22Rv1 (cell line): ENCODE results near the gene GPC4.
A peak's percentile ranks its signal among the peaks of the same experiment; 100 is the strongest.

Experiments
- H3K27ac ChIP-seq: fragments of 450-650 bp; 2 replicates; pipeline ENCODE4 v1.5.1; 2017
- ZFX ChIP-seq: fragments of 450-650 bp; IDR thresholded peaks from 2 replicates; pipeline ENCODE4 v1.6.1; 2017; ENCODE audit warnings: antibody characterized with exemption, borderline replicate concordance
- TF ChIP-seq, protein P1 (sequence below): fragments of 450-650 bp; IDR thresholded peaks from 2 replicates; pipeline ENCODE4 v1.5.1; 2017; ENCODE audit warnings: mild to moderate bottlenecking

GPC4 gene

DNA sequence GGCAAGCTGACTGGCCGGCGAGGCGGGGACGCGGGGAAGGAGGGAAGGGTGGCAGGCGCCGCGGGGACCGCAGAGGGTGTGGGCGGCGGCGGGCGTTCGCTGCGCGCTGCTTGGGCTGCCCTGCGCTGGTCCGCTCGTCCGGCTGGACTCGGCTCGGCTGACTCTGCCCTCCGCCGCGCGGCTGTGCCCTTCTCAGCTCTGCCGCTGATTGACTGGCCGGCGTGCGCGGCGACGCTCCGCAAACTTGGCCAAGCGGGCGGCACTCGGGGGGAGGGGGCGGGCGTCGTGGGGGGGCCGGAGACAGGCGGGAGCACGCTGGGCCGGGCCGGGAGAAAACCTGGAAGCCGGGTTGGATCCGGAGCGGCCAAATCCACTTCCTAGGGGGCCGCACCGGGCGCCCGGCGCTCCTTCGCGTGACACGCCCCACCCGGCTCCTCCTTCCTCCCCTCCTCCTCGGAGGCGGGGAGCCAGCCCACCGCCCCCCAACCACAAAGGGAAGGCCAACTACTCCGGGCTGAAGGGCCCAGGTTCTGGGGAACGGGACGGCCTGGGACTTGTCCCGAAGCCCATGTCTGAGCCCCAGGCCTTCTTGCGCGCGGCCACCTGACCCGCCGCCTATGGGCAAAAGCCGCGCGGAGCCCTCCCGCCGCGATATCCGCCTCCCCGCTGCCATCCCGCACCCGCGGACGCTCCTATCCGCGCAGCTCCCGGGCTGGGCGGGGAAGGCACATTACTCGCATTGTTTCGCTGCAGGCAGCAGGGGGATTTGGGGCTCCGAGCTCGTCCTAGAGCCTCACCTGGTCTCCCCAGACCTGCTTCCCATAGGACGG is at the start of gene GPC4:
GPC4 (minus strand) TSS at position 214 of the 830 bp plus-strand sequence. CDS start 524 bp downstream, outside the sequence.
- peak within 1 kb of the TSS; percentile 49 for H3K27ac ChIP-seq
- no peak for TF ChIP-seq ZFX
- TF ChIP-seq, protein P1, sequence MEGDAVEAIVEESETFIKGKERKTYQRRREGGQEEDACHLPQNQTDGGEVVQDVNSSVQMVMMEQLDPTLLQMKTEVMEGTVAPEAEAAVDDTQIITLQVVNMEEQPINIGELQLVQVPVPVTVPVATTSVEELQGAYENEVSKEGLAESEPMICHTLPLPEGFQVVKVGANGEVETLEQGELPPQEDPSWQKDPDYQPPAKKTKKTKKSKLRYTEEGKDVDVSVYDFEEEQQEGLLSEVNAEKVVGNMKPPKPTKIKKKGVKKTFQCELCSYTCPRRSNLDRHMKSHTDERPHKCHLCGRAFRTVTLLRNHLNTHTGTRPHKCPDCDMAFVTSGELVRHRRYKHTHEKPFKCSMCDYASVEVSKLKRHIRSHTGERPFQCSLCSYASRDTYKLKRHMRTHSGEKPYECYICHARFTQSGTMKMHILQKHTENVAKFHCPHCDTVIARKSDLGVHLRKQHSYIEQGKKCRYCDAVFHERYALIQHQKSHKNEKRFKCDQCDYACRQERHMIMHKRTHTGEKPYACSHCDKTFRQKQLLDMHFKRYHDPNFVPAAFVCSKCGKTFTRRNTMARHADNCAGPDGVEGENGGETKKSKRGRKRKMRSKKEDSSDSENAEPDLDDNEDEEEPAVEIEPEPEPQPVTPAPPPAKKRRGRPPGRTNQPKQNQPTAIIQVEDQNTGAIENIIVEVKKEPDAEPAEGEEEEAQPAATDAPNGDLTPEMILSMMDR, result no peak

DNA sequence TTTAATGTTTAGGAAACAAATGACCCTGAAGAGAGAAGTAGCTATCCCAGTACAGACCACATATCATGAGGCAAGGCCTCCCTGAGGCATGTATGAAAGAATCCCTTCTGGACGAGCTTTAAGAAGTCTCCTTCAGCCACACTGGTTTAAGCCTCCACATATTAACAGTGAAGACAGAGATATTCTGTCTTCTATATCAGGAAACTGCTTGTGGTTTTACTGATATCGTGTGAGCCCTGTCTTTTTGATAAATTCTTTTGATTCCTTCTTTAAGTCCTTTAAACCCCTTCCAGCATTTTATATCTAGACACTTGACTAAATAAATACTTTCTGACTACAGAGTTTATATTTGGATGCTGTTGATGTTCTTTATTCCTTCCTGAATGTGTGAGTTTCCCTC is 45.9 kb upstream of the GPC4 start:
- TF ChIP-seq, protein P1, result no peak
- TF ChIP-seq ZFX, result no peak

DNA sequence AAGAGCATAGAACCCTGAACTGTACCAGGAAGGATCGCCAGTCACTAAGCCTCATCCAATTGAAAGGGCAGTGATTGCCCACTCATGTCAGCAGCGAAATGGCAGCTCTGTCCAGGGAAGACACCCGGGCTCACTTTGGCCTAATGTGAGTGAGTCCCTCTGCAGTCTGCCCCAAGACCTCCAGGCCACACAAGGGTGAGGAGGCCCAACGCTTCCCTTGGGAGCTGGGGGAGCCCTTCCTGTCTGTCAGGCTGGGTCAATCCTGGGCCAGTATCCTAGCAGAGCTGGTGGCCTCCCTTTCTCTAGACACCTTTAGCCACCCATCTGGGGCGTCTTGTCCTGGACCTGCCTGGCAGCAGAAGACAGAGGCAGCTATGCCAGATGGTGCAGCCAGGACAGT is 39.6 kb upstream of the GPC4 start:
- no peak overlapping the region for H3K27ac ChIP-seq
- TF ChIP-seq, protein P1, result no peak
- TF ChIP-seq ZFX, result no peak

More for the DNA sequence above, 45.9 kb upstream of the GPC4 start:
- H3K27ac ChIP-seq, result no peak overlapping the region

DNA sequence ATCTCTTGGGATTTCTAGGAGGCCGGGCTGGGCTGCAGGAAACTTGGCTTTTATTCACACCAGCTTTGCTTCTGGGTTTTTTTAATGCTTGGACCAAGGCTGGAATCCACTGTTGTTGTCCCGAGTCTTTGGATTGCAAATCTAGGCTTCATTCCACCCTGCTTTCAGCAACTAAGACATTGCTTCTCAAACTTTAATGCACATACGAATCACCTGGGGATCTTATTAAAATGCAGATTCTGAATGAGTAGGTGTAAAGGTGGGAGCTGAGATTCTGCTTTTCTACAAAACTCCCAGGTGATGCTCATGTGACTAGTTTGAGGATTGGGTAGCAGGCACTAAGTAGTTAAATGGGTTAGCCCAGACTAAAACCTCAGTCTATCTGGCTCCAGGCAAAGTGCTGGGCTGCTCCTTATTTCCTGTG is 39.2 kb upstream of the GPC4 start:
- H3K27ac ChIP-seq, result no peak overlapping the region
- TF ChIP-seq ZFX, result no peak
- TF ChIP-seq, protein P1, result no peak

DNA sequence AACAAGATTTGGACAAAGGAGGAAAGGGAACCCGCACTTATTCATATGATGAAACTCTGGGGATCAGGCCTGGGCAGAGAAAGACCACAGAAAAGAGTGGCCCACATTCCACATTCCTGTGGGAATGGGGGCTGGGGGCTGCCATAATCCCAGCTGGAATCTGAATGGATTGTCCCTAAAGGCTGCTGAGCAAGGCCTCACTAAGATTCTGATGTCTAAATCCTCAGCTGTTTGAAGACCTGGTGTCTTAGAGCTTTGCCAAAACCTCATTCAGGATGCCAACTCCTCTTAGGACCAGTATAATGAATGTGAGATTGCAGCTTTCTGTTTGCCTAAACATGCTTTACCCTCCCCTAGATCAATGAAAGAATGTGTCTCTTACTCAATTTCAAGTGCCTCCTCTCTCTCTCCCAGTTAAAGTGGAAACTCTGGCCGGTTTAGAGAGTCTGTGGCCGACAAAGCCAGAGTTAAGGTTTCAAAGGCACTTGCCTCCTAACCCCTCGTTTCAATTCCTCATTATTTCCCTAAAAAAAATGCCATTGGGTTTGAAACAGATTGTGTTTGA is 33.3 kb upstream of the GPC4 start:
- TF ChIP-seq, protein P1, result no peak
- TF ChIP-seq ZFX, result no peak
- H3K27ac ChIP-seq, result no peak overlapping the region

DNA sequence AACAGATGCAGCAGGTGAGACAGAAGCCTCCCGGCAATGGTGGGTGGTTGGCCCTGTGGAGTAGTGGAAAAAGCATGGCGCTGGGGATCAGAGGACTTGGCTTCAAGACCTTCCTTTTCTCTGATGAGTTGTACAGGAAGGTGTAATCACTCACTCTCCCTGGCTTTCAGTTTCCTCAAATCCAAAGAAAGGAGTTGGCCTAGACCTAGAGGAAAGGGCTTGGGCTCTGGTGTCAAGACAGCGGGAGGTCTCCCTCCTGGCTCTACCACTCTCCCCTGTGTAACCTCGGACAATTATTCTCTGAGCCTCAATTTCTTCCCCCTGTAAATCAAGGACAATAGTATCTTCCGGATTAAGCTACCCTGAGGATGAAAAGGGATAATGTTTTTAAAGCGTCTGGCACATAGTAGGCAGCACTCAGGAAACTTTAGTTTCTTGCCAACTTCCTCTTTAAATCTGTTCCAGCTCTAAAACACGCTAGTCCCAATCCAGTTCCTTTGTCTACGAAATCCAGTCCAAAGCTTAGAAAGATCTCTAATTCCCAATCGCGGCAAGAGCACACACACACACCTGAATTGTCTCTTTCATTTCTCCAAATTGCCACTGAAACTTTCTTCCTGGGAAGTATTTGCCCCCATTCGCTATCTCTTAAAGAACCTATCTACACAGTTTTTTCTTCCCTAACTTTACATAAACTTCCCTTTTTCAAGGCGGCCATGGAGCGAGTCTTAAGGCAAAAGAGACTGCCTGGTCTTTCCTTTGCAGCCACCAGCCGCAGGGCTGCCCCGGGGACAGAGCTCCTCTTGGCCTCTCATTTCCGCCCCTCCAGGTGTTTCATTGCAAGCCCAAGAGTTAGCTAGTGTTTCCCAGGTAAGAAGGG is 29.9 kb upstream of the GPC4 start:
- TF ChIP-seq, protein P1, result no peak
- TF ChIP-seq ZFX, result no peak
- peak overlapping the region; percentile 60 for H3K27ac ChIP-seq
